T-helper 9 cell (primary cell): Measurements from ENCODE around the gene SMIM5.

Source experiments
- DNase-seq: peaks from one replicate; pipeline ENCODE4 v3.0.0-alpha.2; 2020

Gene SMIM5

GRCh38 chr17:75670868-75671267 is 37.6 kb downstream of the SMIM5 start:
- DNase-seq, result no peak

GRCh38 chr17:75672011-75672410 is 38.8 kb downstream of the SMIM5 start:
- DNase-seq, result no peak

GRCh38 chr17:75673487-75673886 is 40.3 kb downstream of the SMIM5 start:
- no peak for DNase-seq

DNA sequence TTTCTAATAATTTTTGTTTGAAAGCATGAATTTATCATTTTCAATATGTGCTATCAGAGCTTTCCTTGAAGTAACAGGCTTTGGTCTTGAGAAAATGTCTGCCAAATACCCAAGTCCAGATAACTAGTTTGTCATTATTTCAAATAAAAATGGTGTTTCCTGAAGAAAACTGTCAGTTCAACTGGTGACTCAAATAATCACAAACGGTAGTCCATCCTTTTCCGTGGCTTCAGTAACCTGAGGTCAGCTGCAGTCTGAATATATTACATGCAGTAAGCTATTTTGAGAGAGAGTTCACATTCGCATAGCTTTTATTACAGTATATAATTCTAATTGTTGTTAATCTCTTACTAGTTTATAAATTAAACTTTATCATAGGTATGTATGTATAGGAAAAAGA is 43.2 kb downstream of the SMIM5 start:
- DNase-seq, result no peak

GRCh38 chr17:75679706-75680211 is 46.5 kb downstream of the SMIM5 start:
- DNase-seq, result no peak

- DNase-seq, result no peak
Measured at GRCh38 chr17:75680431-75680830, 47.2 kb downstream of the SMIM5 start.

GRCh38 chr17:75681289-75681688 is 48.1 kb downstream of the SMIM5 start:
- DNase-seq, result no peak

DNA sequence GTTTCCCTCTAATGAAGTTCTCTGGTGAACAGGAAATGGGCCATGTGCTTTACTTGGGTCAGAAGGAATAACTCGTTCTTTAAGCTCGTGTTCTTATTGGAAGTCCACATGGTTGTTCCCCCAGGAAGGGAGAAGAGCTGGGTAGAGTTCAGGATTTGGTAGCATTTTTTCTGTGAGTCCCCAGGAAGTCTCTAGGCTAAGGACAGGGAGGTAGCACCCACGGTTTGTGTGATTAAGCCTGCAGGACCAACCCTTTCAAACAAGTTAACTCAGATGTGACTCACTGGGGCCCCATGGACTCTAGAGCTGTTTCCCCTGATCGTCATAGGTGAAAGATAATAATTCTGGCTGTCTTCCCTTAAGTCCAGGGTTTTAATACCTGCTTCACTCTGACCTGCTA is 50.3 kb downstream of the SMIM5 start:
- DNase-seq, result no peak

DNA sequence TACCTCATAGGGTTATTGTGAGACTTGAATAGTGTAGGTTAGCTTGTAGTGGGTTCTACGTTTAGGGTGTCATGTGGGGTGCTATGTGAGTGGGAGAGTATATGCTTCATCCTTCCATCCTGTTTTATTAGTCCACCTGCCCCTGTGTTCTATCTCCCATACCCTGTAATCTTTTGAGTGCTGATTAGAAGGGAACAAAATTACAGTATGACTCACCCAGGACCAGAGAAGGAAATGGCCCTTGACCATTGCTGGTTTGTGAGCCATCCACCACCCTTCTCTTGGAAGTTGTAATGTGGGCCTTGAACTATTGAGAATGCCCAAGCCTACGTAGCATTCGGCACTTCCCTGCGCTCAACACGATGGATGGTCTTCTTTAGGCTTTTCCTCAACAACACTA is 51.0 kb downstream of the SMIM5 start:
- DNase-seq, result no peak

DNA sequence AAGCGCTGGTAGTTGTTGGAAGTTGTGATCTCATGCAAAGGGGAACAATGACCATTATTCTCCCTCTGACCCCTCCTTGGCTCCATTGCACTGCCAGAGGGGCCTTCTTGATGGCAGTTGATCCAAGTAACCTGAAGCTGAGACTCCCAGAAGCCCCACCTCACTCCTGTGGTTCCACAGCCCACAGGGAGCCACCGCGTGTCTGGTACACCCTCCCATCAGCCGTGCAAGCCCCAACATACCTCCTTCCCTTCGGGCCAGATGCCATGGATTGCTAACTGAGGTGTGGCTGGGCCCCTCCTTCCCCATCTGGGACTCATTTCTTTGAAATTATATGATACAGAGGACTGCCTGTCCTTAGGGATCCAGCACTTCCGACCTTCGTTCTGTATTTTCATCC is 51.7 kb downstream of the SMIM5 start:
- DNase-seq, result no peak

DNA sequence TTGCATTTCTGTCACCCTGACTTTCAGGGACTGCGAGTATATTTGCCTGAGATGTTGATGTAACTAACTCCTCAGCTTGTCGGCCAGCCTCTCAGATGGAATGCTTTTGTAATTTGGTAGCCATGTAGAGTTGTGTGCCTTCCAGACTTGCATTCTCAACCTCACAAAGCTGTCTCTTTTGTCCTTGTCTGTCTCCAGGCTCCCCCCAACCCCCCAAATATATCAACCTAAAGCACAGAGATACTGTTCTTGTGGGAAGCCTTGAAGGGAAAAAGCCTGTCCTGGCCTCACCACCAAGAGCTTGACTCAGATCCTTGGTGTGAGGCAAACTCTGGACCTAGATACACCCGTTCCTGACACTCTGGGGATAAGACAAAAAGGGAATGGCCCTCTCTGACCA is 52.3 kb downstream of the SMIM5 start:
- no peak for DNase-seq

DNA sequence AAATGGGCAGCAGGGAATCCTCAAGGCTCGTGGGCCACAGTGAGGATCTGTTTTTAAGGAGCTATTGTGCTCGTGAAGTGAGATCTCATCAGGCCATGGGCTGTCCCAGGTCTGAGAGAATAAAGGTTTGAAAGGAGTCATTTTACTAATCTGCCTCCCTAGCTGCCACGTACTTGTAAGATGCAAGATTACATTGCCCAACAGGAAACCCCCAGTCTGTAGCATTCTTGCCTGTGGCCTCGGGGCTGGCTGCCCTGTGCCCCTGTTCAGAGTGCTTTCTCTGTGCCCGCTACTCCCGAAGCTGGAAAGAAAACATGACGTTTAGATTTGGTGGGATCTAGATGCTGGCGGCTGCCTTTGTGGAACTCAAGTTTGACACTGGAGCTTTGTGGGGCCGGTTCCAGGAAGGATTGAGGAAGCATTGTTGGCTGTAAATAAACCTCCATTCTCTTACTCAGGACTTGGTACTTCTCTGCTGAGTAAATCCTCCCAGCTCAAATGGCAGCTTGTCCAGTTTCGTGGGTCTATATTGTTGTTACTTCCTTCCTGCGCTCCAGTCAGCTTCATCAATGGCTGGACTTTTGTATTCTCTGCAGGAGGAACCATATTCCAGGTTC is 55.1 kb downstream of the SMIM5 start:
- no peak for DNase-seq

- no peak for DNase-seq
Measured at GRCh38 chr17:75689441-75689873, 56.2 kb downstream of the SMIM5 start.
